ENCODE measurements around the gene HPSE2. TPM values are rescaled to one million over a fixed set of nuclear protein-coding genes. Genes with fewer than 3 reads are reported as not detected.

The HPSE2 gene
- total RNA-seq, 1 experiment from 2014 or later = 0.05 TPM

DNA sequence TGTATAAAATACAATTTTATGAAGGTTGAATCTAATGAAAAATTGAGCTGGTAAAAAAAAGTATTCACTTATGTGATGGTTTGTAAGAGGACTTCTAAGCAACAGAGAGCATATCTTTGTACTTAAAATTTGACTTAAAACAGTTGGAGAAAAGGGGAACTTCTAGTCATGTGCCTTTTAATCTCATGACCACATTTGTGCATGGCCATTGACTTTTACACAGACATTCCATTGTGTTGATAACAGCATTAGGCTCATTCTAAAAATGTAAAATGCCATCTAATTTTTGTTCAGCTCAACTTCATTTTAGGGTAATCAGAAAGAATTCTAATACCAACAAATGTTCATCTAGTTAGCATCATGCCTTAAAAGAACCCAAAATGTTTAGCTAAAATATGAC, 119.9 kb downstream of the HPSE2 start (continued):
- TF ChIP-seq, protein P1, sequence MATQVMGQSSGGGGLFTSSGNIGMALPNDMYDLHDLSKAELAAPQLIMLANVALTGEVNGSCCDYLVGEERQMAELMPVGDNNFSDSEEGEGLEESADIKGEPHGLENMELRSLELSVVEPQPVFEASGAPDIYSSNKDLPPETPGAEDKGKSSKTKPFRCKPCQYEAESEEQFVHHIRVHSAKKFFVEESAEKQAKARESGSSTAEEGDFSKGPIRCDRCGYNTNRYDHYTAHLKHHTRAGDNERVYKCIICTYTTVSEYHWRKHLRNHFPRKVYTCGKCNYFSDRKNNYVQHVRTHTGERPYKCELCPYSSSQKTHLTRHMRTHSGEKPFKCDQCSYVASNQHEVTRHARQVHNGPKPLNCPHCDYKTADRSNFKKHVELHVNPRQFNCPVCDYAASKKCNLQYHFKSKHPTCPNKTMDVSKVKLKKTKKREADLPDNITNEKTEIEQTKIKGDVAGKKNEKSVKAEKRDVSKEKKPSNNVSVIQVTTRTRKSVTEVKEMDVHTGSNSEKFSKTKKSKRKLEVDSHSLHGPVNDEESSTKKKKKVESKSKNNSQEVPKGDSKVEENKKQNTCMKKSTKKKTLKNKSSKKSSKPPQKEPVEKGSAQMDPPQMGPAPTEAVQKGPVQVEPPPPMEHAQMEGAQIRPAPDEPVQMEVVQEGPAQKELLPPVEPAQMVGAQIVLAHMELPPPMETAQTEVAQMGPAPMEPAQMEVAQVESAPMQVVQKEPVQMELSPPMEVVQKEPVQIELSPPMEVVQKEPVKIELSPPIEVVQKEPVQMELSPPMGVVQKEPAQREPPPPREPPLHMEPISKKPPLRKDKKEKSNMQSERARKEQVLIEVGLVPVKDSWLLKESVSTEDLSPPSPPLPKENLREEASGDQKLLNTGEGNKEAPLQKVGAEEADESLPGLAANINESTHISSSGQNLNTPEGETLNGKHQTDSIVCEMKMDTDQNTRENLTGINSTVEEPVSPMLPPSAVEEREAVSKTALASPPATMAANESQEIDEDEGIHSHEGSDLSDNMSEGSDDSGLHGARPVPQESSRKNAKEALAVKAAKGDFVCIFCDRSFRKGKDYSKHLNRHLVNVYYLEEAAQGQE (IDR thresholded peaks at IDR 0.05; ENCODE audit: low read depth) = no peak
- TF ChIP-seq SP1 (IDR thresholded peaks at IDR 0.05; ENCODE audit: low read depth) = no peak

DNA sequence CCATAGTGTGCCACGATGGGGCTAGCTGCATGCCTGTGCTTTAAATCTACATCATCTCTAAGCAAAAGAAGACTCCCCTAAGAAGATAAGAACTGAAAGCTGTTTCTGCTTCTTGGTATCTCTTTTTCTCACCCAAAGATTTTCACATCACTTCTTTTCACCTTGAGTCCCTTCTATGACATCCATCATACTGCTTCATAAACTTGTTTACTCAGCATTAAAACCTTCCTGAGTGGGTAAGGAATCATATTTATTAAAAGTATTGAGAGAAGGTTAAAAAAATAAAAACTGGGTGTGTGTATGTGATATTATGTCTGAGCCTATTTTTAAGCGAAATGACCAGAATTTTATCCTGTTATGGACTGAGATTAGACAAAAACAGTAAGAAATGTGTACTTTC, 150.3 kb downstream of the HPSE2 start:
- TF ChIP-seq SIN3A (IDR thresholded peaks at IDR 0.05; ENCODE audit: low read depth) (no peak), EZH2 (IDR thresholded peaks at IDR 0.05) (no peak), EGR1 (IDR thresholded peaks at IDR 0.05; ENCODE audit: low read depth) (no peak), CBX3 (IDR thresholded peaks at IDR 0.05; ENCODE audit: low read depth) (no peak), SP1 (IDR thresholded peaks at IDR 0.05; ENCODE audit: low read depth) (no peak), RAD21 (IDR thresholded peaks at IDR 0.05; ENCODE audit: low read depth) (no peak), SRF (IDR thresholded peaks at IDR 0.05; ENCODE audit: low read depth) (no peak)
- TF ChIP-seq, protein P2, sequence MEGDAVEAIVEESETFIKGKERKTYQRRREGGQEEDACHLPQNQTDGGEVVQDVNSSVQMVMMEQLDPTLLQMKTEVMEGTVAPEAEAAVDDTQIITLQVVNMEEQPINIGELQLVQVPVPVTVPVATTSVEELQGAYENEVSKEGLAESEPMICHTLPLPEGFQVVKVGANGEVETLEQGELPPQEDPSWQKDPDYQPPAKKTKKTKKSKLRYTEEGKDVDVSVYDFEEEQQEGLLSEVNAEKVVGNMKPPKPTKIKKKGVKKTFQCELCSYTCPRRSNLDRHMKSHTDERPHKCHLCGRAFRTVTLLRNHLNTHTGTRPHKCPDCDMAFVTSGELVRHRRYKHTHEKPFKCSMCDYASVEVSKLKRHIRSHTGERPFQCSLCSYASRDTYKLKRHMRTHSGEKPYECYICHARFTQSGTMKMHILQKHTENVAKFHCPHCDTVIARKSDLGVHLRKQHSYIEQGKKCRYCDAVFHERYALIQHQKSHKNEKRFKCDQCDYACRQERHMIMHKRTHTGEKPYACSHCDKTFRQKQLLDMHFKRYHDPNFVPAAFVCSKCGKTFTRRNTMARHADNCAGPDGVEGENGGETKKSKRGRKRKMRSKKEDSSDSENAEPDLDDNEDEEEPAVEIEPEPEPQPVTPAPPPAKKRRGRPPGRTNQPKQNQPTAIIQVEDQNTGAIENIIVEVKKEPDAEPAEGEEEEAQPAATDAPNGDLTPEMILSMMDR (IDR thresholded peaks at IDR 0.05 in 2 of 3, conservative IDR thresholded peaks at IDR 0.05 in 1 of 3; ENCODE audit: borderline replicate concordance in 1 of 3, insufficient read depth in 1 of 3, low read depth in 2 of 3, low read length in 2 of 3) = no peak
- TF ChIP-seq, protein P3, sequence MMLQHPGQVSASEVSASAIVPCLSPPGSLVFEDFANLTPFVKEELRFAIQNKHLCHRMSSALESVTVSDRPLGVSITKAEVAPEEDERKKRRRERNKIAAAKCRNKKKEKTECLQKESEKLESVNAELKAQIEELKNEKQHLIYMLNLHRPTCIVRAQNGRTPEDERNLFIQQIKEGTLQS (IDR thresholded peaks at IDR 0.05) = no peak
- TF ChIP-seq, protein P1 (IDR thresholded peaks at IDR 0.05; ENCODE audit: low read depth) = no peak
- TF ChIP-seq, protein P4, sequence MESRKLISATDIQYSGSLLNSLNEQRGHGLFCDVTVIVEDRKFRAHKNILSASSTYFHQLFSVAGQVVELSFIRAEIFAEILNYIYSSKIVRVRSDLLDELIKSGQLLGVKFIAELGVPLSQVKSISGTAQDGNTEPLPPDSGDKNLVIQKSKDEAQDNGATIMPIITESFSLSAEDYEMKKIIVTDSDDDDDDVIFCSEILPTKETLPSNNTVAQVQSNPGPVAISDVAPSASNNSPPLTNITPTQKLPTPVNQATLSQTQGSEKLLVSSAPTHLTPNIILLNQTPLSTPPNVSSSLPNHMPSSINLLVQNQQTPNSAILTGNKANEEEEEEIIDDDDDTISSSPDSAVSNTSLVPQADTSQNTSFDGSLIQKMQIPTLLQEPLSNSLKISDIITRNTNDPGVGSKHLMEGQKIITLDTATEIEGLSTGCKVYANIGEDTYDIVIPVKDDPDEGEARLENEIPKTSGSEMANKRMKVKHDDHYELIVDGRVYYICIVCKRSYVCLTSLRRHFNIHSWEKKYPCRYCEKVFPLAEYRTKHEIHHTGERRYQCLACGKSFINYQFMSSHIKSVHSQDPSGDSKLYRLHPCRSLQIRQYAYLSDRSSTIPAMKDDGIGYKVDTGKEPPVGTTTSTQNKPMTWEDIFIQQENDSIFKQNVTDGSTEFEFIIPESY (IDR thresholded peaks at IDR 0.05; ENCODE audit: extremely low read depth, insufficient replicate concordance, low read length) = no peak
- intact Hi-C loops (cut with micrococcal nuclease) = no loop called here
- RAD21 ChIA-PET (ENCODE audit: low non-redundant PET in 1 of 2, low total read pairs in 2 of 2, uncharacterized antibody in 2 of 2, unreplicated experiment in 2 of 2) = no interaction called here

More for the DNA sequence above, 150.3 kb downstream of the HPSE2 start:
- no peak overlapping the region for H3K27ac ChIP-seq (ENCODE audit: low read depth, low read length)
- H3K4me2 ChIP-seq (ENCODE audit: low read length) = no peak overlapping the region
- CTCF ChIA-PET = no interaction called here
- no peaks in the 10 kb centered on the region for H3K36me3 ChIP-seq (ENCODE audit: control insufficient read depth in 1 of 2, insufficient read depth in 2 of 2, low read length in 2 of 2)
- DNase-seq (ENCODE audit: low read depth, low spot score) (no peak), ATAC-seq (no peak)
- H3K4me1 ChIP-seq (ENCODE audit: control insufficient read depth in 1 of 2, insufficient read depth in 2 of 2, low read length in 2 of 2) = no peaks in the 10 kb centered on the region
- H3K27me3 ChIP-seq (ENCODE audit: insufficient read depth, low read length) = peaks cover 12% of the 10 kb centered on the region; the same call in 1 of the 2 replicates
- H3K9ac ChIP-seq (ENCODE audit: low read length) = no peak overlapping the region
- H3K9me3 ChIP-seq (ENCODE audit: control insufficient read depth in 1 of 2, insufficient read depth in 1 of 2, low read depth in 1 of 2, low read length in 2 of 2) = no peaks in the 10 kb centered on the region
- no peaks in the 10 kb centered on the region for H3K9me2 ChIP-seq (ENCODE audit: insufficient read depth)
- no peaks in the 10 kb centered on the region for H4K20me1 ChIP-seq (ENCODE audit: insufficient read depth)
- H2AFZ ChIP-seq (ENCODE audit: low read depth, low read length, poor library complexity, severe bottlenecking) = no peak overlapping the region
- no peak overlapping the region for H3K4me3 ChIP-seq (replicated peaks in 1 of 2; ENCODE audit: low read depth in 1 of 2, low read length in 2 of 2)
- no peaks in the 10 kb centered on the region for H3K79me2 ChIP-seq (ENCODE audit: insufficient read depth, low read length)
- POLR2A ChIA-PET = no interaction called here
- BruUV-seq (replicated peaks) = no TSS peak

All from HCT116 (cell line).